RPMI8226 (cell line): ENCODE data around the gene ZSCAN22.
"Not testable (repeated sequence)": the region's sequence is repeated elsewhere in the genome, so short reads cannot be mapped to it uniquely, and the experiment has no call there.

Experiments used
- DNase-seq: peaks from one replicate; pipeline ENCODE4 v3.0.0-alpha.2; 2015

ZSCAN22 gene

DNA sequence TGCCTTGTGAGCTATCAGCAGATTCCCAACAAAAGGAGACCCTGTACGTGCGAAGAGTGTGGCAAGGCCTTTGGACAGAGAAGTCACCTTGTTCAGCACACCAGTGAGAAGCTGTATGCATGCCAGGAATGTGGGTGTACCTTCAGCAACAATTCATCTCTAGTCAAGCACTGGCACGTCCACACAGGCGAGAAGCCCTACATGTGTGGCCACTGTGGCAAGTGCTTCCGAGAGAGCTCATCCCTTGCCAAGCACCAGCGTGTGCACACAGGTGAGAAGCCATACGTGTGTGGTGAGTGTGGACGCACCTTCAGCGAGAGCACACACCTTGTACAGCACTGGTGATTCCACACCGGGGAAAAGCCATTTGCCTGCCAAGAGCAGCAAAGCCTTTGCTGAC lies 7.6 kb upstream of the ZSCAN22 start:
- DNase-seq: no peak

DNA sequence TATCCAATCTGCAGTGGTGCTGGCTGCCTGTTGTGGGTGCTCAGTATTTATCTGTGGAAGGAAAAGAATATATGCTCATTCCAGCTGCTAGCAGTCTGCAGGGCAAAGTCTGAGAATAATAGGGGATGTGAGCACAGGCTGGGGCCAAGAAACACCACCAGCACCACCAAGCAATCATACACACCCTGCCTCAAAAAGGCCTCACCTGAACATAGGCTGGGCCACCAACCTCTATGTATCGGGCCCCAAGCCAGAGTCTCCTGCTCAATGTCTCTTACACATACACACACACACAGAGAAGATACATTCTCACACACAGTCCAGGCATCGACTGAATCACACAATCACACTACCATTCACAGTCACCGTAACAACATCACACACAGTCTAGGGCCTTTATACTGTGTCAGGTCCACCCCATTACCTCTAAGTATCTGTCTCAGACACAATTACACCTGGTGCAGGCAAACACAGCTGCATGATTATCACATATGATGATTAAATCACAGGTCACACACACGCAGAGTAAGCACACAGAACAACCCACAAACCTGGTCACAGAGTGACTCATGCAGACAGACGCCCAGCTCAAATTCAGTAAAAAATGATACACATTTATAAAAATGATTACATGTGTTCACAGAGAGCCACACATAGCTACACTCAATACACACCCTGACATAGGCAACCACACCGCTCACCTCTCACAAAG lies 1.3 kb upstream of the ZSCAN22 start:
- no peak for DNase-seq

DNA sequence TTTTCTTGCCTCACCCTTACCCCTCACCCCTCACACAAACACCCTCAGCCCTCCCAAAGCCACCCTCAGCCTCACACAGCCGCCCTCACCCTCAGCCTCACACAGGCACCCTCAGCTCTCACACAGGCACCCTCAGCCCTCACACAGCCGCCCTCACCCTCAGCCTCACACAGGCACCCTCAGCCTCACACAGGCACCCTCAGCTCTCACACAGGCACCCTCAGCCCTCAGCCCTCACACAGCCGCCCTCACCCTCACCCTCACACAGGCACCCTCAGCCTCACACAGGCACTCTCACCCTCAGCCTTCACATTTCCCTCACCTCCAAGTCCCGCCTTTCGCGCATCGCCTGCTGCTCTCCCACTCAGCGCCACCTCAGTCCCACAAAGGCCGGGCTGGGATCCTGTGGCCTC lies 287 bp upstream of the ZSCAN22 start:
- DNase-seq: no peak

DNA sequence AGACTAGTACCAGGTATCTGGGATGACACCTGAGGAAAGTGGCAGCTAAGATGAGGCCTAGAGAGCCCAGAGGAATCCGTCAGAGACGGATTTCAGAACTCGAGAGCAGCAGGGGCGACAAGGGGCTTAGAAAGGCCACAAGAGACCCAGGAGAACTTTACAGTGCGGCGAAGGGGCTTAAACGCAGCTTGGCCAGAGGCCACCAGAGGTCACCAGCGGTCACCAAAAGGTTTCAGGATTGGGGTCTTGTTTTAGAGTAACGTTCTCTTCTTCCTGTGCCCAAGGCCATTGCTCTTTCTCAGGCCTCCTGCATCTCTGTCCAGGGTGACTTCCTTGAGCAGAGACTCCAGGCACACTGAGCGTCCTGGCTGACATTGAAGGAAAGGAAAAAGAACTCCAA lies 2.2 kb downstream of the ZSCAN22 start:
- DNase-seq: peak; percentile 43

DNA sequence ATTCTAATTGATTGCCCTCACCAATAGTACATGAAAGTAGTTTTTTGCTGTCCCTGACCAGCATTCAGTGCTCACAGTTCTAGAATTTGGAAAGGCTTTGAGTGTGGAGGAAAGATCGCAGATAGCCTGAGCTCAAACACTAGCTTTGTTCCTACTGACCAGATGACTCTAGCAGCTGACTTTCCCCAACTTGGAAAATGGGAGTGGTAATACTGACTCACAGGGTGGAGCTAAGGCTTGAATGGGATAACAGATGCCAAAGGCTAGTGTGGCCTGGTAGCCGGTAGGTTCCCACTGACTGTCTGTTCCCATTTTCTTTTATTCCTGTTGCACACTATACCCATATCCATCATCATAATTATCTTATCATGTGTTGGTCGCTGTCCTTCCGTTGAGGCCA lies 3.7 kb downstream of the ZSCAN22 start:
- no peak for DNase-seq

DNA sequence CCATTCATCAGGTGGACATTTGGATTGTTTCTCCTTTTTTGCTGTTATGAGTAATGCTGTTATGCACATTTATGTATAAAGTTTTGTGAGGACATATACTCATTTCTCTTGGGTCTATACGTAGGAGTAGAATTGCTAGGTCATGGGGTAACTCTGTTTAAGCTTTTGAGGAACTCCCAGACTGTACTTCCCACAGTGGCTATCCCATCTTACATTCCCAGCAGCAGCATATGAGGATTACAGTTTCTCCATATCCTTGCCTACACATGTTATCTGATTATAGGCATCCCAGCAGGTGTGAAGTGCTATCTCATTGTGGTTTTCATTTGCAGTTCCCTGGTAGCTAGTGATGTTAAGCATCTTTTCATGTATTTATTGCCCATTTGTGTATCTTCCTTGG lies 5.9 kb downstream of the ZSCAN22 start:
- DNase-seq: no peak

DNA sequence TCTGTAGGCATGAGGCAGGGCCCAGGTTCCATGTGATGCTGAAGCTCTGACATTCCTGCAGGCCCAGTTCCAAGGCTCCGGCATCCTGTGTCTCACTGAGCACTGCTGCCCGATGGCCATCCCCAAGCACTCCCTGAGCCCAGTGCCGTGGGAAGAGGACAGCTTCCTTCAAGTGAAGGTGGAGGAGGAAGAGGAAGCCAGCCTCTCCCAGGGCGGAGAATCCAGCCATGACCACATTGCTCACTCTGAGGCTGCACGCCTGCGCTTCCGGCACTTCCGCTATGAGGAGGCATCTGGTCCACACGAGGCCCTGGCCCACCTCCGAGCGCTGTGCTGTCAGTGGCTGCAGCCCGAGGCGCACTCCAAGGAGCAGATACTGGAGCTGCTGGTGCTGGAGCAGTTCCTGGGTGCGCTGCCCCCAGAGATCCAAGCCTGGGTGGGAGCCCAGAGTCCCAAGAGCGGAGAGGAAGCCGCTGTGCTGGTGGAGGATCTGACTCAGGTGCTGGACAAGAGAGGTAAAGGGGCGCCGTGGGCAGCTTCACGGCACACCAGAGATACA lies 8.0 kb downstream of the ZSCAN22 start:
- no peak for DNase-seq

DNA sequence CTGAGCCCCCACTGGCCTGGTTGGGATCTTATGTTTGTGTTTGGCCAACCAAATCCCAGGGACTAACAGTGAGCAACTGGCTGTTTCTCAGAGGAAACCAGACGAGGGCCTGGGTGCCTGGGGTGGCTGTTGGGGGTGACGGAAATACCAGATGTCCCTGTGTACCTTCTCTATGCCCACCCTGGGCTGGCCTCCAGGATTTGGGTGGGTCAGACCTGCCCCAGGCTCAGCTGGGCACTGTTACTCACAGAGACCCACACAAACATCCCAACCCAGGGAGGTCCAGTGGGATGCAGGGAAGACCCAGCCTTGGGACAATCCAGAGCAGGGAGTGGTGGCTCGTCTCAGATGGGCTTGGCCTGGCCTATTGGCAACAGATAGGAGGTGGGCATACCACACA lies 8.8 kb downstream of the ZSCAN22 start:
- no peak for DNase-seq

DNA sequence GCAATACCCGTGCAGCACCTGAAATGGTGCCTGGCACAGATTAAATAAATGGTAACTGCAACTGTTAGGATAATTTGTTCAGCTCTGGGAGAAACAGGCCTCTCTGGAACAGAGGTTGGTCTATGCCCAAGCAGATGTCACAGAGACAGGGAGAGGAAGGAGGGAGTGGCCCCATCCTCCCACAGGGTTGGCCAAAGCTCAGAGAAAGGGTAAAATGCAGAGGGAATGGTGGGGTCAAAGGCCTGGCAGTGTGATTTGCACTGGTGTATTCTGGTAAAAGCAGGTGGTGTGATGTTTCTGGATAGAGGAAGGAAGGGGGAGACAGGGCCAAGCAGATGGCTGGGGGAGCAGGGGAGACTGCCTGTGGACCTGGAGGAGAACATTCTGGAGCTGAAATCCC lies 9.4 kb downstream of the ZSCAN22 start:
- DNase-seq: no peak

DNA sequence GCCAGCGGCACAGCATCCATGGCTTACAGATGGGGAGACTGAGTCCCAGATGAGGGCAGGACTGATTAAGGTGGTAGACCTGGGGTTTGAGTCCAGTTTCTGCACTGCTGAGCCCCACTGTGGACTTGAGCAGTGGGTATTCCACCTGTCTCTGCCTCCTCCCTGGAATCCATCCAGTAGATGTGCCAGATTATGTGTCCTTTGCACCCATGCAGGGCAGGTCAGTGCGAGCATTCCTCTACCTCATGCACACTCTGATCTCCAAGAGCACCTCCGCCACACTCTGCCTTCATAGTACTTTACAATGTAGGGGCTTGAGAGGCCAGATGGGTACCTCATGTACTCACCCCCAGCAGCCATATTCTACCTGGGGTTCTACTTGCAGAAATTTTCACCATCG lies 10.0 kb downstream of the ZSCAN22 start:
- no peak for DNase-seq

DNA sequence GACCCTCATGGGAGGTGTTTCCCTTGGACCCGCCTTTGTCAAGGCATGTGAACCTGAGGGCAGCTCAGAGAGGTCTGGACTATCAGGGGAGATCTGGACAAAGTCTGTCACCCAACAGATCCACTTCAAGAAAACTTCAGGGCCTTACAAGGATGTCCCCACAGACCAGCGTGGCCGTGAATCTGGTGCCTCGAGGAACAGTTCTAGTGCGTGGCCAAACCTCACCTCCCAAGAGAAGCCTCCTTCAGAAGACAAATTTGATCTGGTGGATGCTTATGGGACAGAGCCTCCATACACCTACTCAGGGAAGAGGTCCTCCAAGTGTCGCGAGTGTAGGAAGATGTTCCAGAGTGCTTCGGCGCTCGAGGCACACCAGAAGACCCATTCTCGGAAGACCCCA lies 11.5 kb downstream of the ZSCAN22 start:
- no peak for DNase-seq

DNA sequence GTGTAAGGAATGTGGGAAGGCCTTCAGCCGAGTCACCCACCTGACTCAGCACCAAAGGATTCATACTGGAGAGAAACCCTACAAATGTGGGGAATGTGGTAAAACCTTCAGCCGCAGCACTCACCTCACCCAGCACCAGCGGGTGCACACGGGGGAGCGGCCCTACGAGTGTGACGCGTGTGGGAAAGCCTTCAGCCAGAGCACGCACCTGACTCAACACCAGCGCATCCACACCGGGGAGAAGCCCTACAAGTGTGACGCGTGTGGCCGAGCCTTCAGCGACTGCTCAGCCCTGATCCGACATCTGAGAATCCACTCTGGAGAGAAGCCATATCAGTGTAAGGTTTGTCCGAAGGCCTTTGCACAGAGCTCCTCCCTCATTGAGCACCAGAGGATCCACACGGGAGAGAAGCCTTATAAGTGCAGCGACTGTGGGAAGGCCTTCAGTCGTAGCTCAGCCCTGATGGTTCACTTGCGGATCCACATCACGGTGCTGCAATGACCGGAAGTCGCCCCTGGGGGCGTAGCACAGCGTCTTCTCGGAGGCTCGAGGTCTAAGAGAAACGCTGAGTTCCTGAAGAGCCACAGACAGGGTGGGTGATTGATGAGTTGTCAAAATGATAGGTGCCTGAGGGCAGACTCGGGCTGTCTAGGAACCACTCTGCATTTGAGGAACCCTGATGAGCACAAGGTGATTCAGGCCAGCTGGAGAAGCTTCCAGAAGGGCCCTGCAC lies 12.2 kb downstream of the ZSCAN22 start:
- DNase-seq: no peak

DNA sequence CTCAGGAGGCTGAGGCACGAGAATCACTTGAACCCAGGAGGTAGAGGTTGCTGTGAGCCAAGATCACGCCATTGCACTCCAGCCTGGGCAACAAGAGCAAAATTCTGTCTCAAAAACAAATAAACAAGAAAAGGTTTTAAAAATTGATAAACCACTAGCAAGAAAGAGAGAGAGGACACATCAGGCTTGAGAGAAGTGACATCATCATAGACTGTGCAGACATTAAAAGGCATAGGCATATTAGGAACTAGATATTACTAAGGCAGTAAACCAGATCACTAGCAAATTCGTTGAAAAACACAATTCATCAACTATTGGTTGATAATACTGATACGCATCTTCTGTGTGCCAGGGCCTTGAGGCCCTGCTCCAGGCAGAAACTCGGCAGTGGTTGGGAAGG lies 18.8 kb downstream of the ZSCAN22 start:
- DNase-seq: no peak

DNA sequence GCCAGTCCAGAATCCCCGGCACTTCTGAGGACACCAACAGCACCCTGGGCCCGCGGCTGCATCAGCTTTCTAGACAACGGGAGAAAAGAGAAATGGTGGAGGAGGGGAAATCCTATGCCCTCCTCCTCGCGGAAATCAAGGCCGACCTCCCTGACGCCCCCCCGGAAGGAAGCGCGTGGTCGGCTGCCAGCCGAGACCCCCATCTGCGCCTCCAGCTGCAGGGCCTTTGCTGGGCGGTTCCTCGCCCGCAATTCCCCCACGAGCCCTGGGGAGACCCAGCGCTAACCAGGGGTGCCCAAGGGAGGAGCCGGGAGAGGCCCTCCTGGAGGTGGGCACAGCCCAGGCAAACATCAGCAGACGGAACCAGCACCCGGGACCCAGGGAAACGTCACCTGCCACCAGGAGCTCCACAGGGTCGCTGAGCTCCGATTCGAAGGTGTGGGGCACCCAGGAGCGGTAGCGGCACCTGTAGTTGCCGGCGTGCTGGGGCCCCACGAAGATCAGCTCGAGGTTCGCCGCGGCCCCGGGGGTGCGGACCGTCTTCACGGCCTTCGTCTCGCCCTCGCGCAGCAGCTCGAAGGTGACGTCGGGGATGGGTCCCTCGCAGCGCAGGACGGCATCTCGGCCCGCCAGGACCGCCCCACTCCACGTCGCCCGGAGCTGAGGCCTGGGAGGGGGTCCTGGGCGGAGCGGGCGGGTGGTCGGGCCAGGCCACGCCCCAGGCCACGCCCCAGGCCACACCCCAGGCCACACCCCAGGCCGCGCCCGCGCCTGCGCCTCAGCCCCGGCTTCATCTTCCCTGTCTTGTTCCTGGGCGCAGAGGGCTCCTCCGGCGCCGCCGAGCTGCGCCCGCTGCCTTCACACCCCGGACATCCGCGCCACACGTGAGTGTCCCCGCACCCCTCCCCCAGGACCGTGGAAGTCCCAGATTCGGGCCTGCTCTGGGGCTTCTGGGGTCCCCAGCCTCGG lies 20.5 kb downstream of the ZSCAN22 start:
- DNase-seq: peak; percentile 76

DNA sequence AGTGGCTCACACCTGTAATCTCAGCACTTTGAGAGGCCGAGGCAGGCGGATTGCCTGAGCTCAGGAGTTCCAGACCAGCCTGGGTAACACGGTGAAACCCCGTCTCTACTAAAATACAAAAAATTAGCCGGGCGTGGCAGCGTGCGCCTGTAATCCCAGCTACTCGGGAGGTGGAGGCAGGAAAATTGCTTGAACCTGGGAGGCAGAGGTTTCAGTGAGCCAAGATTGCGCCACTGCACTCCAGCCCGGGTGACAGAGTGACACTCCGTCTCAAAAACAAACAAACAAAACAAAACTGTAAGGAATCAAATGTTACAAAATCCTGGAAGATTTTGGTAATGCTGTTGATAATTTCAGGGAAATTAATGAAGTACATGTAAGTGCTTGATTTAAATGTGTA lies 21.3 kb downstream of the ZSCAN22 start:
- DNase-seq: not testable (repeated sequence)

DNA sequence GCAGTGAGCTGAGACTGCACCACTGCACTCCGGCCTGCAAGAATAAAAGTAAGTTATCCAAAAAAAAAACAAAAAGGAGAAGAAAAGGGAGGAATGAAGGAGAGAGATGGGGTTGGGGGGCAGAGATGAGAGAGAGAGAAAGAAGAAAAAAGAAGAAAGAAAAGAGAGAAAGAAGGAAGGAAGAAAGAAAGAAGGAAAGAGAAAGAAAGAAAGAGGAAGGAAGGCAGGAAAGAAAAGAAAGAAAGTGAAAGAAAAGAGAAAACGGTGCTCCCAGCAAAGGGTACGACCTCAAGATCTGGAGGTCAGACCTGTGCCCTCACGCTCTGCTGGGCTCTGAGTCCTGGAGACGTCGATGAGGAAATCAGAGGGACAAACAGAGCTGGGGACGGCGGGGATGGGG lies 22.8 kb downstream of the ZSCAN22 start:
- no peak for DNase-seq

DNA sequence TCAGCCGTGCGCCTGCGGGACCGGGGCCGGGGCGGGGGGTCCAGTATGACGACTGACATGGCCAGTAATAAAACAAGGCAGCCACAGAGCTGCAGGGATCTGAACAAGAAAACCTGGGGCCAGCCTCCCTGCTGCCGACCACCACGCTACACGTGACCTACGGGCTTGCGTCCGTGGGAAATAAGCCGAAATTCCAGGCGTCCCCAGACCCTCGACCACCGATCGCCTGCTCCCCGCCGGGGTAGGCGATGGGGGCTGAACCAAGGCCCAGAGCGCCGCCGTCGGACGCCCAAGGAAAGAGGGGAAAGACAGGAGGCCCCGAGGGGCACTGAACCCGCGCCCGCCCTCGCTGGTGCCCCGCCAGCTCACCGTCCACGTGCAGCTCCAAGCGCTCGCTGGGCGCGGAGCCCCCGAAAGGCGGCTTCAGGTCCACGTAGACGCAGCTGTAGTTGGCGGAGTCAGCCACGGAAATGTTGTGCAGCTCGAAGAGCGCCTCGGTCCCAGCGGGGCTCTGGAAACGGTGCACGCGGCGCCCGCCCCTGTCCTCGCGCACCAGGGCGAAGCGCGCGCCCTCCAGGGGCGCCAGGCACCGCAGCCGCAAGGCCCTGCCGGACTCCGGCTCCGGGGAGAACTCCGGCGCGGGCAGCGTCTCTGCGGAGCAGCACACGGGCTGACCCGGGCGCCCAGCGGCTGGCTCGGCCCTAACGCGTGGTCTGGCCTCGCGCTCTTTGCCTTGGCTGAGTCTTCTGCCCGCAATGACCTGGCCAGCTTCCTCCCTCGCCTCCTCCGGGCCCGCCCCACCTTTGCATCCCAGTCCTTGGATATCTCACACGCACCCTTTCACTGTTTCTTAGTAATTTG lies 23.4 kb downstream of the ZSCAN22 start:
- DNase-seq: no peak

DNA sequence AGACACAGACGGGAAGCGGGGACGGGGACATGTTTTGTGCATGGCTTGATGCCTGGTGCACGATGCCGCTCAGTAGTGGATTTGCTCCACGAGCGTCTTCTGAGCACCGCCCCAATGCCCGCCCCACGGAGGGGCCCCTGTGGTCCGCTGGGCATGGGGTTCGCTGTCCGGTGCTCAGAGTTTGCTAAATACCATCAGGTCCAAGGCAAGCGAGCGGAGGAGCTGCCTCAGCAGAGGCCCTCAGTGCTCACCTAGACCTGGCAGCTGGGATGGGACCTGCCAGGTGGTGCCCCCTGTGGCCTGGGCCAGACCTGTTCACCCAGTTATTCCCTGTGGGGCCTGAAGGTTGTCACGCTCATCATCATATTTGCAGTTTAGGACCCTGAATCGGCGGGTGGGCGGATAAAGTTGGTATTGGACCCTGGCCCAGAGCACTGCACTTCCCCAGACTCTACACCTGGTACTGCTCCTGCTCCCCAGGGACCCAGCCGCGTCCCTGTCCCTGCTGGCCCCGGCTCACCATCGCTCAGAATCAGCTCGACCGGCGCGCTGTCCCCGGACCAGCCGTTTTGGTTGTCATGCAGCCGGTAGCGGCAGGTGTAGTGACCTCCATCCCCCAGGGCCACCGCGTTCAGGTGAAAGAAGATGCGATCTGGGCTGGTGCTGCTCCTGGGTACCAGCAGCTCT lies 24.2 kb downstream of the ZSCAN22 start:
- no peak for DNase-seq

DNA sequence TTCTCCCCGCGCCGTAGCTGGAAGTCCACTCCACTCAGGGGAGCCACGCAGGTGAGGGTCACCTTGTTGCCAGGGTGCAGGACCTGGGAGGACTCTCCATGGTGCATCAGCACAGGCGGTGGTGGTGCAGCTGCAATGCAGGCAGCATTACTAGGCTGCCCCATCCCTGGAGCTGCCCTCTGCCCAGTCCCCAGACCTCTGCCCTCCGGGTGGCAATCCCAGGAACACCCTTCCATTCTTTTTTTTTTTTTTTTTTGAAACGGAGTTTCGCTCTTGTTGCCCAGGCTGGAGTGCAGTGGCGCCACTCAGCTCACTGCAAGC lies 24.7 kb downstream of the ZSCAN22 start:
- no peak for DNase-seq

DNA sequence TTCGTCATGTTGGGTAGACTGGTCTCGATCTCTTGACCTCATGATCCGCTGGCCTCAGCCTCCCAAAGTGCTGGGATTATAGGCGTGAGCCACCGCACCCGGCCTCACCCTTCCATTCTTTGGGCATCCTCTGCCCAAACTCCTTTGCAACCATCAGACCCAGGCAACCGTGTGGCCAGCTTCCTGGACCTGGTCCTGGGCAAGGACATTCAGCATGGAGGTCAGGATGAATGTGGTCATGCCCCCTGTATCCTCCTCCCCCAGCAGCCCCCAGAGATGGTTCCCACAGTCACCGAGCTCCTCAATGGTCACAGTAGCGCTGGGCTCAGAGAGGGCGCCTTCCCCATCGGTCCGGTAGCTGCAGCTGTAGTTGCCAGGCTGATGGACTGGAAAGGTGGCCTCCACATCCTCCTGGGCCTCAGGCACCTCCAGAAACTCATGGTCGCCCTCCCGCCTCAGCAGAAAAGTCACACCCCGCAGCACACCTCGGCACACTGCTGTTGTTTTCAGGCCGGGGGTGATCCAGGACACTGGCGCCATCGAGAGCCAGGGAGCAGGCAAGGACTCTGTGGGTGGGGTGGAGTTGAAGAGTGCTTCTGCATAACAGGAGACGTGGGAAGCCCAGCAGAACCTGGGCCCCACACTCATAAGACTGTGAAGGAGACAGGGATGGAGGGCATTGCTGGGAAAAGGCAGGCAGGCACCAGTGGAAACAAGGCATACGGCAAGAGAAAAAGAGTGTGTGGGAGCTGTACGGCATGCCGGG lies 25.4 kb downstream of the ZSCAN22 start:
- DNase-seq: no peak
